Measurements from ENCODE around the gene VAT1.
A peak's percentile ranks its signal among the peaks of the same experiment; 100 is the strongest.

The VAT1 gene

GRCh38 chr17:43021741-43022512 is at the start of gene VAT1:
Gene VAT1, minus strand, starts transcription at chr17:43022385. Its CDS starts 63 bp downstream, at chr17:43022322.
- H3K27ac ChIP-seq = peak within 1 kb of the TSS; percentile 91
- peak; percentile 81 for DNase-seq (ENCODE audit: low spot score)
- no peak for TF ChIP-seq CTCF (conservative IDR thresholded peaks at IDR 0.05; ENCODE audit: low read depth)
- CTCF ChIA-PET = interaction anchor here (0.6 kb wide), 2 partner anchors 90 to 156 kb away, joined by 3 read pairs; no protein-coding TSS in a partner anchor
- POLR2A ChIA-PET (ENCODE audit: low non-redundant PET) = interaction anchor here (0.5 kb wide), 1 partner anchor 136 kb away, joined by 5 read pairs; no protein-coding TSS in a partner anchor

GRCh38 chr17:43070872-43071271 is 48.7 kb upstream of the VAT1 start:
- TF ChIP-seq CTCF (conservative IDR thresholded peaks at IDR 0.05; ENCODE audit: low read depth) = no peak
- POLR2A ChIA-PET (ENCODE audit: low non-redundant PET) = no interaction called here
- CTCF ChIA-PET = interaction anchor here (0.6 kb wide), 1 partner anchor 624 kb away, joined by 3 read pairs; no protein-coding TSS in a partner anchor
- no peak for DNase-seq (ENCODE audit: low spot score)
- H3K27ac ChIP-seq = no peak overlapping the region

GRCh38 chr17:43070257-43070656 is 48.1 kb upstream of the VAT1 start:
- CTCF ChIA-PET = no interaction called here
- no peak overlapping the region for H3K27ac ChIP-seq
- POLR2A ChIA-PET (ENCODE audit: low non-redundant PET) = no interaction called here
- TF ChIP-seq CTCF (conservative IDR thresholded peaks at IDR 0.05; ENCODE audit: low read depth) = no peak
- no peak for DNase-seq (ENCODE audit: low spot score)

GRCh38 chr17:43069368-43069898 is 47.2 kb upstream of the VAT1 start:
- ChIA-PET CTCF (no interaction called here), POLR2A (ENCODE audit: low non-redundant PET) (no interaction called here)
- no peak for DNase-seq (ENCODE audit: low spot score)
- TF ChIP-seq CTCF (conservative IDR thresholded peaks at IDR 0.05; ENCODE audit: low read depth) = no peak
- no peak overlapping the region for H3K27ac ChIP-seq

- no peak for TF ChIP-seq CTCF (conservative IDR thresholded peaks at IDR 0.05; ENCODE audit: low read depth)
- ChIA-PET POLR2A (ENCODE audit: low non-redundant PET) (no interaction called here), CTCF (no interaction called here)
- DNase-seq (ENCODE audit: low spot score) = no peak
- no peak overlapping the region for H3K27ac ChIP-seq
Observed at GRCh38 chr17:43068570-43069367, 46.6 kb upstream of the VAT1 start.

- TF ChIP-seq CTCF (conservative IDR thresholded peaks at IDR 0.05; ENCODE audit: low read depth) = no peak
- POLR2A ChIA-PET (ENCODE audit: low non-redundant PET) = interaction anchor here (0.5 kb wide), 1 partner anchor 10 kb away, joined by 4 read pairs; no protein-coding TSS in a partner anchor
- CTCF ChIA-PET = no interaction called here
- no peak for DNase-seq (ENCODE audit: low spot score)
- H3K27ac ChIP-seq = no peak overlapping the region
Observed at GRCh38 chr17:43062984-43063638, 40.9 kb upstream of the VAT1 start.

Measured in RWPE1 (cell line).